Fibroblast of villous mesenchyme (primary cell): ENCODE measurements around the gene HCN3. TPM values are rescaled to one million over a fixed set of nuclear protein-coding genes. Genes with fewer than 3 reads are reported as not detected.

Source experiments
- DNase-seq: peaks from one replicate; pipeline ENCODE4 v3.0.0-alpha.2; 2010; ENCODE audit warnings: low read depth
- H3K4me3 ChIP-seq: 2 replicates; pipeline ENCODE4 v1.5.1; 2011; ENCODE audit warnings: low read depth, mild to moderate bottlenecking, low read length
- CTCF ChIP-seq: IDR thresholded peaks from 2 replicates; pipeline ENCODE4 v1.5.1; 2012; ENCODE audit warnings: low read depth, mild to moderate bottlenecking, low read length; ENCODE audit not compliant: insufficient read depth
- total RNA-seq: library from RNA; depleted of rRNA; stranded (reverse); fragments of >200 nt; gene quantifications from 2 replicates; pipeline ENCODE4 v1.2.3, GENCODE V29; 2012

Gene HCN3
- total RNA-seq, 1 donor: 0.86 TPM

GRCh38 chr1:155266553-155266952, 10.7 kb upstream of the HCN3 start:
- no peak overlapping the region for H3K4me3 ChIP-seq
- no peak for DNase-seq
- no peak for TF ChIP-seq CTCF

GRCh38 chr1:155267373-155267772, 9.9 kb upstream of the HCN3 start:
- DNase-seq: no peak
- H3K4me3 ChIP-seq: no peak overlapping the region
- TF ChIP-seq CTCF: no peak

GRCh38 chr1:155268630-155269029, 8.6 kb upstream of the HCN3 start:
- no peak for DNase-seq
- TF ChIP-seq CTCF: no peak
- H3K4me3 ChIP-seq: no peak overlapping the region

- TF ChIP-seq CTCF: no peak
- DNase-seq: no peak
- H3K4me3 ChIP-seq: no peak overlapping the region
These were observed 7.9 kb upstream of the HCN3 start for GRCh38 chr1:155269381-155269780.

GRCh38 chr1:155272466-155273342, 4.6 kb upstream of the HCN3 start:
- DNase-seq: peak; percentile 65
- H3K4me3 ChIP-seq: peak overlapping the region; percentile 90
- no peak for TF ChIP-seq CTCF

- peak; percentile 96 for DNase-seq
- peak within 1 kb of the TSS; percentile 90 for H3K4me3 ChIP-seq
- no peak for TF ChIP-seq CTCF
These were observed 3.7 kb upstream of the HCN3 start, which contains the start of gene CLK2 for GRCh38 chr1:155273343-155274245. Gene CLK2 (minus strand): TSS chr1:155273504. CDS start chr1:155270977, 2,527 bp downstream.
